ENCODE data around the gene PAQR8.
"Not testable (repeated sequence)": the region's sequence is repeated elsewhere in the genome, so short reads cannot be mapped to it uniquely, and the experiment has no call there.

PAQR8 gene

GRCh38 chr6:52377538-52378221 is 15.7 kb downstream of the PAQR8 start:
- no peak for DNase-seq

- DNase-seq: no peak
These were observed 19.3 kb downstream of the PAQR8 start for GRCh38 chr6:52381249-52381648.

- DNase-seq: no peak
These were observed 22.3 kb downstream of the PAQR8 start for GRCh38 chr6:52384145-52384766.

- DNase-seq: no peak
These were observed 23.1 kb downstream of the PAQR8 start for GRCh38 chr6:52385074-52385473.

GRCh38 chr6:52388119-52388518 is 26.2 kb downstream of the PAQR8 start:
- not testable (repeated sequence) for DNase-seq

GRCh38 chr6:52388790-52389189 is 26.8 kb downstream of the PAQR8 start:
- DNase-seq: no peak

GRCh38 chr6:52389264-52389625 is 27.3 kb downstream of the PAQR8 start:
- DNase-seq: no peak

- no peak for DNase-seq
These were observed 27.8 kb downstream of the PAQR8 start for GRCh38 chr6:52389626-52390360.

GRCh38 chr6:52390361-52390727 is 28.4 kb downstream of the PAQR8 start:
- DNase-seq: peak; percentile 27 to 31

- no peak for DNase-seq
These were observed 29.6 kb downstream of the PAQR8 start for GRCh38 chr6:52391599-52391998.

GRCh38 chr6:52392944-52393343 is 31.0 kb downstream of the PAQR8 start:
- DNase-seq: no peak

GRCh38 chr6:52393780-52394179 is 31.8 kb downstream of the PAQR8 start:
- no peak for DNase-seq

GRCh38 chr6:52394251-52394666 is 32.3 kb downstream of the PAQR8 start:
- no peak for DNase-seq

- no peak for DNase-seq
These were observed 34.0 kb downstream of the PAQR8 start for GRCh38 chr6:52395969-52396368.

- no peak for DNase-seq
These were observed 37.8 kb downstream of the PAQR8 start for GRCh38 chr6:52399511-52400312.

- no peak for DNase-seq
These were observed 38.5 kb downstream of the PAQR8 start for GRCh38 chr6:52400313-52401041.

GRCh38 chr6:52403086-52403485 is 41.1 kb downstream of the PAQR8 start:
- no peak for DNase-seq

GRCh38 chr6:52403627-52404026 is 41.7 kb downstream of the PAQR8 start:
- no peak for DNase-seq

GRCh38 chr6:52405243-52405642 is 43.3 kb downstream of the PAQR8 start:
- no peak for DNase-seq

GRCh38 chr6:52407467-52407866 is 45.5 kb downstream of the PAQR8 start:
- DNase-seq: no peak

- DNase-seq: no peak
These were observed 47.5 kb downstream of the PAQR8 start for GRCh38 chr6:52409499-52409898.

- DNase-seq: no peak
These were observed 49.0 kb downstream of the PAQR8 start for GRCh38 chr6:52410979-52411378.

GRCh38 chr6:52411911-52412310 is 50.0 kb downstream of the PAQR8 start:
- DNase-seq: no peak
